ENCODE data around the gene MT1A. TPM values are rescaled to one million over a fixed set of nuclear protein-coding genes. Genes with fewer than 3 reads are reported as not detected.

Gene MT1A
- total and polyA plus RNA-seq, 9 donors, result 1.3 to 61.0 (median 7.4) TPM; not detected in 1

- Histone ChIP-seq H3K27ac (no peak overlapping the region), H3K4me1 (ENCODE audit: insufficient read depth) (peaks cover 9% of the 10 kb centered on the region), H3K4me3 (no peak overlapping the region), H3K36me3 (no peaks in the 10 kb centered on the region), H3K9me3 (no peaks in the 10 kb centered on the region), H3K27me3 (no peaks in the 10 kb centered on the region)
- DNase-seq, result no peak
- WGBS, 3 donors, result 22 to 26% (median 24%) methylated on average over 44 to 47 of the region's 47 CpGs
- TF ChIP-seq EP300 (IDR thresholded peaks at IDR 0.05), result no peak
- no peak for TF ChIP-seq POLR2A (IDR thresholded peaks at IDR 0.05)
- TF ChIP-seq, protein P1, sequence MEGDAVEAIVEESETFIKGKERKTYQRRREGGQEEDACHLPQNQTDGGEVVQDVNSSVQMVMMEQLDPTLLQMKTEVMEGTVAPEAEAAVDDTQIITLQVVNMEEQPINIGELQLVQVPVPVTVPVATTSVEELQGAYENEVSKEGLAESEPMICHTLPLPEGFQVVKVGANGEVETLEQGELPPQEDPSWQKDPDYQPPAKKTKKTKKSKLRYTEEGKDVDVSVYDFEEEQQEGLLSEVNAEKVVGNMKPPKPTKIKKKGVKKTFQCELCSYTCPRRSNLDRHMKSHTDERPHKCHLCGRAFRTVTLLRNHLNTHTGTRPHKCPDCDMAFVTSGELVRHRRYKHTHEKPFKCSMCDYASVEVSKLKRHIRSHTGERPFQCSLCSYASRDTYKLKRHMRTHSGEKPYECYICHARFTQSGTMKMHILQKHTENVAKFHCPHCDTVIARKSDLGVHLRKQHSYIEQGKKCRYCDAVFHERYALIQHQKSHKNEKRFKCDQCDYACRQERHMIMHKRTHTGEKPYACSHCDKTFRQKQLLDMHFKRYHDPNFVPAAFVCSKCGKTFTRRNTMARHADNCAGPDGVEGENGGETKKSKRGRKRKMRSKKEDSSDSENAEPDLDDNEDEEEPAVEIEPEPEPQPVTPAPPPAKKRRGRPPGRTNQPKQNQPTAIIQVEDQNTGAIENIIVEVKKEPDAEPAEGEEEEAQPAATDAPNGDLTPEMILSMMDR (IDR thresholded peaks at IDR 0.05), result no peak
- intact Hi-C loops (cut with DNase I), result no loop called here
Observed at GRCh38 chr16:56634715-56635440, 3.6 kb upstream of the MT1A start.

- no peak overlapping the region for H3K4me3 ChIP-seq
- 4 to 14% (median 10%) methylated on average over 25 to 40 of the region's 40 CpGs for WGBS, 3 donors
- H3K9me3 ChIP-seq, result no peaks in the 10 kb centered on the region
- TF ChIP-seq, protein P1 (IDR thresholded peaks at IDR 0.05), result no peak
- no peak for TF ChIP-seq EP300 (IDR thresholded peaks at IDR 0.05)
- TF ChIP-seq POLR2A (IDR thresholded peaks at IDR 0.05), result no peak
- H3K36me3 ChIP-seq, result no peaks in the 10 kb centered on the region
- intact Hi-C loops (cut with DNase I), result no loop called here
- no peak overlapping the region for H3K27ac ChIP-seq
- no peak for DNase-seq
- no peaks in the 10 kb centered on the region for H3K27me3 ChIP-seq
- peaks cover 9% of the 10 kb centered on the region for H3K4me1 ChIP-seq (ENCODE audit: insufficient read depth)
Observed at GRCh38 chr16:56635441-56635967, 3.0 kb upstream of the MT1A start.

DNA sequence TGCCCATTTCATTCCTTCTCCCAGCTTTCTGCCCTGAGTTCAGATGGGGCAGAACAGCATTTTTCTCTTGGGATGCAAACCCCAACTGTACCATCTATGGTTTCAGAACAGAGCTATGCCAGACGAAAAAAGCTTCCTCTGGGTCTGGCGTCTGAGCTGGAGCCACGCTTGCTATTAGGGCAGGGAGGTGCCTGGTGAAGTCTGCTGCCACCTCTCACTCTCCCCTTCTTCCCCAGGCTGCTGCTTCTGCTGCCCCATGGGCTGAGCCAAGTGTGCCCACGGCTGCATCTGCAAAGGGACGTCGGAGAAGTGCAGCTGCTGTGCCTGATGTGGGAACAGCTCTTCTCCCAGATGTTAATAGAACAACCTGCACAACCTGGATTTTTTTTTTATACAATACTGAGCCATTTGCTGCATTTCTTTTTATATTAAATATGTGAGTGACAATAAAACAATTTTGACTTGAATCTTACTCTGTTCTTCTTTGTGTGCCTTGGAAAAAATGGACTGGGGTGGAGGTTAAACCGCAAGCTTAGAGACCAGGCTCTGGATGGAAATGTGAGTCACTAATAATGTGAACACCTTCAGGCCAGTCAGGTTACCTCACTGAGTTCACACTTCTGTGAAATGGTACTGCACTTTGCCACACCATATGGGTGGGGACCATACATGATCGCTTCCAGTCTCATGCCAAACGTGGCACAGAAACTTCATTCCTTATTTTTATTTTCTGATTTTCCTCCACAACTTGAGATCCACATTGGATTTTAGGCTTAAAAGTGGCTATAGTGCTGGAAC lies 1.7 kb upstream of the MT1A start:
- intact Hi-C loops (cut with DNase I), result no loop called here
- no peak for DNase-seq
- H3K4me1 ChIP-seq (ENCODE audit: insufficient read depth), result peaks cover 9% of the 10 kb centered on the region
- WGBS, 3 donors, result 45 to 62% (median 59%) methylated on average over 9 of the region's 9 CpGs
- H3K27me3 ChIP-seq, result no peaks in the 10 kb centered on the region
- H3K9me3 ChIP-seq, result no peaks in the 10 kb centered on the region
- no peak overlapping the region for H3K4me3 ChIP-seq
- no peak for TF ChIP-seq EP300 (IDR thresholded peaks at IDR 0.05)
- TF ChIP-seq, protein P1 (IDR thresholded peaks at IDR 0.05), result no peak
- no peak overlapping the region for H3K27ac ChIP-seq
- no peaks in the 10 kb centered on the region for H3K36me3 ChIP-seq

DNA sequence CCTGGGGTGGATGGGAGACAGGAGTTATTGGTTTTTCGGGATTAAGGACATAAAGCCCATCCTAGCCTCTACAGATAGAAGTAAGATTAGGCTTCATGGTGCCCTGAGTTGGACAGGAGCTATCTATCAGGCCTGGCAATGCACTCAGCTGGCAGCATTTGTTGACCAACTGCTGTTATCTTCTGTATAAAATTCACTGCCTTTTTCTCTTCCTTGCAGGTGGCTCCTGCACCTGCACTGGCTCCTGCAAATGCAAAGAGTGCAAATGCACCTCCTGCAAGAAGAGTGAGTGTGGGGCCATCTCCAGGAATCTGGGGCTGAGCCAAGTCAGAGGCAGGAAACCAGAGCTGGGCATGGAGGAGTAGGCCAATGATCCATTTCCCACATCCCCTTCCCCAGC lies 579 bp downstream of the MT1A start:
- no peak overlapping the region for H3K27ac ChIP-seq
- WGBS, 3 donors, result 63 to 81% (median 81%) methylated on average over 1 of the region's 1 CpG
- TF ChIP-seq, protein P1 (IDR thresholded peaks at IDR 0.05), result no peak
- TF ChIP-seq POLR2A (IDR thresholded peaks at IDR 0.05) (no peak), EP300 (IDR thresholded peaks at IDR 0.05) (no peak)
- DNase-seq, result no peak
- H3K27me3 ChIP-seq, result no peaks in the 10 kb centered on the region
- H3K9me3 ChIP-seq, result no peaks in the 10 kb centered on the region
- H3K4me3 ChIP-seq, result no peak overlapping the region
- peaks cover 11% of the 10 kb centered on the region for H3K4me1 ChIP-seq (ENCODE audit: insufficient read depth)
- H3K36me3 ChIP-seq, result no peaks in the 10 kb centered on the region
- intact Hi-C loops (cut with DNase I), result no loop called here

Measured in ovary (tissue), 9 donors.